LNCaP clone FGC (cell line): ENCODE data around the gene PIK3CB.

ENCODE experiments used
- DNase-seq: peaks from one replicate; pipeline ENCODE4 v3.0.0-alpha.2; 2011; ENCODE audit warnings: low read depth
- H3K4me3 ChIP-seq: 2 replicates; pipeline ENCODE4 v1.5.1; 2011; ENCODE audit warnings: mild to moderate bottlenecking, low read depth, low read length, control low read depth
- CTCF ChIP-seq: IDR thresholded peaks from 2 replicates; pipeline ENCODE4 v1.5.1; 2012; ENCODE audit warnings: mild to moderate bottlenecking; ENCODE audit not compliant: control insufficient read depth, insufficient read depth; ENCODE audit errors: extremely low read depth

Gene PIK3CB

GRCh38 chr3:138691351-138691750 is 143.4 kb downstream of the PIK3CB start:
- no peak for DNase-seq
- no peak overlapping the region for H3K4me3 ChIP-seq
- no peak for TF ChIP-seq CTCF

GRCh38 chr3:138690036-138690435 is 144.7 kb downstream of the PIK3CB start:
- TF ChIP-seq CTCF: no peak
- no peak overlapping the region for H3K4me3 ChIP-seq
- no peak for DNase-seq

- DNase-seq: no peak
- TF ChIP-seq CTCF: peak; percentile 45
Observed at GRCh38 chr3:138688871-138689299, 145.8 kb downstream of the PIK3CB start.

GRCh38 chr3:138687236-138687635 is 147.5 kb downstream of the PIK3CB start:
- H3K4me3 ChIP-seq: no peak overlapping the region
- TF ChIP-seq CTCF: no peak
- DNase-seq: no peak

More at GRCh38 chr3:138688871-138689299, 145.8 kb downstream of the PIK3CB start:
- H3K4me3 ChIP-seq: no peak overlapping the region

- peak; percentile 61 for DNase-seq
- no peak for TF ChIP-seq CTCF
- no peak overlapping the region for H3K4me3 ChIP-seq
Observed at GRCh38 chr3:138686771-138687221, 147.9 kb downstream of the PIK3CB start.

- TF ChIP-seq CTCF: no peak
- no peak overlapping the region for H3K4me3 ChIP-seq
- DNase-seq: no peak
Observed at GRCh38 chr3:138684396-138684795, 150.3 kb downstream of the PIK3CB start.

GRCh38 chr3:138682648-138683047 is 152.1 kb downstream of the PIK3CB start:
- DNase-seq: no peak
- H3K4me3 ChIP-seq: no peak overlapping the region

More at GRCh38 chr3:138682648-138683047, 152.1 kb downstream of the PIK3CB start:
- TF ChIP-seq CTCF: no peak
